GM12864 (cell line): Measurements from ENCODE around the gene SART1.

Source experiments
- DNase-seq: peaks from one replicate; pipeline ENCODE4 v3.0.0-alpha.2; 2011; ENCODE audit warnings: low read depth
- H3K4me3 ChIP-seq: 2 replicates; pipeline ENCODE4 v1.5.1; 2011; ENCODE audit warnings: mild to moderate bottlenecking, low read depth, low read length, control low read depth
- TF ChIP-seq, protein P1 (sequence below): IDR thresholded peaks from 2 replicates; pipeline ENCODE4 v1.5.1; 2011; ENCODE audit warnings: low read depth, mild to moderate bottlenecking, moderate library complexity, low read length, control low read depth, inconsistent platforms; ENCODE audit errors: missing control alignments

The SART1 gene

DNA sequence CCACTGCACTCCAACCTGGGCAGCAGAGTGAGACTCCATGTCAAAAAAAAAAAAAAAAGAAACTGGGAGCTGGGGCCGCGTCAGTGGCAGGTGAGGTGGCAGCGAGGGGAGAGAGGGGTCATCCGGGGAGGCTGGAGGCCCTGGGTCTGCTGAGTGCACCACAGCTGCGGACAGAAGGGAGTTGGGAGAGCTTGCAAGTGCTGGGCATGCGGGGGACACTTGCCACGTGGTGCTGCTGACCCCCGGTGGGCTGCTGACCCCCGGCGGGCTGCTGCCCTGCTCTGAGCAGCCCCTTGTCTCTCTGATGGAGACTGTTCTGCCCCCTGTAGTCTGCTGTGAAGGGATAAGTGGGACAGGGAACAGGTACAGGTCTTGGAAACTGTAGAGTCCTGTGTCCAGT is 39.7 kb upstream of the SART1 start:
- no peak for DNase-seq
- TF ChIP-seq, protein P1, sequence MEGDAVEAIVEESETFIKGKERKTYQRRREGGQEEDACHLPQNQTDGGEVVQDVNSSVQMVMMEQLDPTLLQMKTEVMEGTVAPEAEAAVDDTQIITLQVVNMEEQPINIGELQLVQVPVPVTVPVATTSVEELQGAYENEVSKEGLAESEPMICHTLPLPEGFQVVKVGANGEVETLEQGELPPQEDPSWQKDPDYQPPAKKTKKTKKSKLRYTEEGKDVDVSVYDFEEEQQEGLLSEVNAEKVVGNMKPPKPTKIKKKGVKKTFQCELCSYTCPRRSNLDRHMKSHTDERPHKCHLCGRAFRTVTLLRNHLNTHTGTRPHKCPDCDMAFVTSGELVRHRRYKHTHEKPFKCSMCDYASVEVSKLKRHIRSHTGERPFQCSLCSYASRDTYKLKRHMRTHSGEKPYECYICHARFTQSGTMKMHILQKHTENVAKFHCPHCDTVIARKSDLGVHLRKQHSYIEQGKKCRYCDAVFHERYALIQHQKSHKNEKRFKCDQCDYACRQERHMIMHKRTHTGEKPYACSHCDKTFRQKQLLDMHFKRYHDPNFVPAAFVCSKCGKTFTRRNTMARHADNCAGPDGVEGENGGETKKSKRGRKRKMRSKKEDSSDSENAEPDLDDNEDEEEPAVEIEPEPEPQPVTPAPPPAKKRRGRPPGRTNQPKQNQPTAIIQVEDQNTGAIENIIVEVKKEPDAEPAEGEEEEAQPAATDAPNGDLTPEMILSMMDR = no peak
- no peak overlapping the region for H3K4me3 ChIP-seq

DNA sequence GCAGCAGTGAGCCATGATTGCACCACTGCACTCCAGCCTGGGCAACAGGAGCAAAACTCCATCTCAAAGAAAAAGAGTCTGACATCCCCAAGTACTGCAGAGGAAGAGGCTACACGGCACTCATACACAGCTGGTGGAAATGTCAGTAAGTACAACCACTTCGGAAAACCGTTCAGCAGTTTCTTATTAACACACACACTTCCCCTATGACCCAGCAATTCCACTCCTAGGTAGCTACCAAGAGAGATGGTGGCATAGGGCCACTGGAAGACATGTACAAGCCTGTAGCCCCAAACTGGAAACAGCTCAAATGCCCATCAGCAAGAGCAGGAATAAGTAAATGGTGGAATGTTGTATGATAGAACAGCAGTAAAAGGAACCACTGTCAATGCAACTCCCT is 39.0 kb upstream of the SART1 start:
- no peak for DNase-seq
- no peak overlapping the region for H3K4me3 ChIP-seq
- TF ChIP-seq, protein P1 = no peak

DNA sequence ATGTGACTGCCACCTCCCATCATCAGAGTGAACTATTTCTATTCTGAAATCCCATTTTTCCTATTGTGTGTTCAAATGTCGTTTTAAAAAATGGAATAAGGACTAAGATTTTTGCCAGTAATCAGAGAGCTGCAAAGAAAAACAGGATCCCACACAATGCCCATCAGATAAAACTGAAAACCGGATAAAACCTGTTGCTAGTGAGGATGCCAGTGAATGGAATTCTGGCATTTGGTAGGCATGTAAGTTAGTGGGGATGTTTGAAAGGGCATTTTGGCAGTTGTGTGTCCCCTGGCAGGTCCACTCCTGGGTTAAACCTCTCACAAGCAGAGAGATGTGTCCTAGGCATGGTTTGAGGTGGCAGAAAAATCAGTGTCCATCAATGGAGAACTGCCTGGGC is 36.1 kb upstream of the SART1 start:
- H3K4me3 ChIP-seq = no peak overlapping the region
- DNase-seq = no peak
- TF ChIP-seq, protein P1 = no peak

DNA sequence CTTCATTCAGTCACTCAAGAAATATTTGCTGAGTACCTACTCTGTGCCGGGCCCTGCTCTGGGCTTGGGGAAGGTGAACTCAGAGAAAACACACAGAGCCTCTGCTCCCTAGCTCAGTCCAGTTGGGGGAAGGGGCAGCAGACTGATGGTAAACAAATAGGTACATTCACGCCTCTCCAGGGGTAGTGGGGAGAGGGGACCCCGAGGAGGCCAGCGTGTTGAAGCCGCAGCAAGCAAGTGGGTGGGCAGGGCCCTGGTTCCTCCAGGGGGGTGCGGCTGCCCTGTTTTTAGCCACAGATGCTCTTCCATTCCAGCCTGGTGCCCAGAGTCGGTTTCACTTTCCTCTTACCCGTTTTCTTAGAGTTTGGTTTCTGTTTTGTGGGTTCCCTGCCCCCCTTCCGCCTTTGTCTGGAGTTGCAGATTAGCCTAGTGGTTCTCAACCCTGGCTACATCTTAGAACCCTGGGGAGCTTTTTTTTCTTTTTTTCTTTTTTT is 33.6 kb upstream of the SART1 start:
- DNase-seq = peak; percentile 79
- H3K4me3 ChIP-seq = peak overlapping the region; percentile 33
- TF ChIP-seq, protein P1 = no peak

DNA sequence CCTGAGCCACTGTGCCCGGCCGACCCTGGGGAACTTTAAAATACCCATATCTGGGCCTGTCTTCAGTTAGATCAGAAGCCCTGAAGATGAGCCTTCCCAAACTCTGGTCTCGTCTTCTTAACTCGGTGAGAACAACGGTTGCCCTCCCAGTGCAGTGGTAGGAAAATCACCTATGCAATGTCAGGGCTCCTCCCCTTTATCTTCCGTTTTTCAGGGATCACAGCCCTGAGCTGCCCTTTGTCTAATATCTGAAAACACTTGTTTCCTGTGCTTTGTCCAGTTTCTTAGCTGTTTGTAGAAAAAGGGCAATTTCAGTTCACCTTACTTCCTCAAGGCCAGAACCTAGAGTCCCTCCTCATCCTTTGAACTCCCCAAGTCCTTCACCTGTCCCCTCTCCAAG is 32.9 kb upstream of the SART1 start:
- no peak overlapping the region for H3K4me3 ChIP-seq

DNA sequence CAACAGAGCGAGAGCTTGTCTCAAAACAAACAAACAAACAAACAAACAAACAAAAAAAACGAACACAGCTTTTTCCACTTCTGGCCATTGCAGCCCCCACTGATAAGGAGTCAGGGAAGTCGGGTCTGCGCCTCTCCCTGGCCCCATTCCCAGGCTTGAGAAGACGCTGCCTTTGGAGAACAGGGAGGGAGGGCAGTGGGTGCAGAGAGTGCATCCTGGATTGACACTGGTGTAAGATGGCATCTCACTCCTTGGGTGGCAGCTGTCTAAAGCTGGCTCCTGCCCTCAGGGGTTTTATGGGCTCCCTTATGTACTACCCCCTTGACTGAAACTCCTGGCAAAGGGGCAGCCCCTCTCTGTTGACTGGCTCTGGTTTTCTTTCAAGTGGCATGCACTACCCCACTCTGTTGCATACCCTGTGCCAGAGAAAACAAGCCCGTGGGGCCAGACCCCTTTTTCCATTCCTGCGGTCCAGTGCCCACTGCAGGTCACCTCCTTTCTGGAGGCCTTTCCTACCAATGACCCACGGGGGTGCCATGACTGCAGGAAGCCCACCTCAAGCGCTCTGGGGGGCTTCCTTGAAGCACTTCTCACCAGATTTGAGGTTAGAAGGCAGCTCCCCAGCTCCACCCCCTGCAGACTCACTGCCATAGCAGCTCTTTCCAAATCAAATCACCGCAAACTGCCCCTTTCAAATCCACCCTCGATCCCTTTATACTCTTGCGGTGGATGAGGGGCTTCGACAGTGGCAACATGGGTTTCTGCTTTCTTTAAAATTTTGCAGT is 29.6 kb upstream of the SART1 start:
- DNase-seq = no peak
- no peak overlapping the region for H3K4me3 ChIP-seq
- TF ChIP-seq, protein P1 = no peak

More for the DNA sequence above, 32.9 kb upstream of the SART1 start:
- TF ChIP-seq, protein P1 = no peak
- no peak for DNase-seq

DNA sequence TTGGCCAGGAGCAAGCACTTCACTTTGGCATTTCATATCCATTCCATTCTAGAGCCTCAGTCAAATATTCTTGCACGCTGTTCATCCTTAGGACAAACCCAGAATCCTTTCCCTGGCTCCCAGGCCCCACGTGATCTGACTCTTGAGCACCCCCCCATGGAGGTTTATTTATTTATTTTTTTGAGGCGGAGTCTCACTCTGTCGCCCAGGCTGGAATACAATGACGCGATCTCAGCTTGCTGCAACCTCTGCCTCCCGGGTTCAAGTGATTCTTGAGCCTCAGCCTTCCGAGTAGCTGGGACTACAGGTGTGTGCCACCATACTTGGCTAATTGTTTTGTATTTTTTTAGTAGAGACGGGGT is 29.0 kb upstream of the SART1 start:
- no peak for DNase-seq
- H3K4me3 ChIP-seq = no peak overlapping the region
- TF ChIP-seq, protein P1 = no peak
